Measurements from ENCODE around the gene ZNF431.
"Not testable (repeated sequence)": the region's sequence is repeated elsewhere in the genome, so short reads cannot be mapped to it uniquely, and the experiment has no call there.

ZNF431 gene

DNA sequence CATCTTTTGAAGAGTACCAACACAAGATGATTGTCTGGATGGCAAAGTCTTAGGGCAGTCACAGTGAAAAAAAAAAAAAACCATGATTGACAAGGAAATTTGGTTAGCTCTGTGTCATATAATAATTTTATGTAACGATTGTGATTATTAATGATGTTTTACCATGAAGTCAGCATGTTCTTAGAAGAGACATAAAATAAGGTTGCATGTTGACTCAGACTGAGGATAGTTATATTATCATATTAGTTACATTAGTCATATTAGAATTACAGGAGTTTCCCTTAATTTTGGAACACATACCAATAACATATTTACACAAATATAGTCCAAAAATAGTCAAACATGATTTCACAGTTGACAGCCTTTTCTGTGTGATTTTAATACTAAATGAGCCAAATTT, 5.7 kb downstream of the ZNF431 start:
- no peak for DNase-seq (ENCODE audit: low read depth)

DNA sequence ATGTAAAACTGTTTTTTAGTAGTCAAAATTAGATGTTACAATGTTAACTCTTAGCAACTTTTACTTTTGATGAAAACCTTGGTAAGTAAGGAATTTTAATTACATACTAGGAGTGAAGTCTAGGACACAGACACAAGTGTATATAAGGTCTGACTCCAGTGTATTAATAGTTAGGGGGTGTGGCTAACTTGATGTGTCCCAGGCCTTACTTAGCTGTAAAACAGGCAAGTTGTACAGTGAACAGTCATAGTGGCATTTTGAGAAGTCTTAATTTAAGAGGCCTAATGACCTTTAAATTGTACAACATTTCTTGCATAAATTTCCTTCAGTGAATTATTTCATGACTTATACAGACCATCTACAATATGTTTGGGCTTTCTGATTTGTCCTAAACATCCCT, 6.8 kb downstream of the ZNF431 start:
- no peak for DNase-seq (ENCODE audit: low read depth)

DNA sequence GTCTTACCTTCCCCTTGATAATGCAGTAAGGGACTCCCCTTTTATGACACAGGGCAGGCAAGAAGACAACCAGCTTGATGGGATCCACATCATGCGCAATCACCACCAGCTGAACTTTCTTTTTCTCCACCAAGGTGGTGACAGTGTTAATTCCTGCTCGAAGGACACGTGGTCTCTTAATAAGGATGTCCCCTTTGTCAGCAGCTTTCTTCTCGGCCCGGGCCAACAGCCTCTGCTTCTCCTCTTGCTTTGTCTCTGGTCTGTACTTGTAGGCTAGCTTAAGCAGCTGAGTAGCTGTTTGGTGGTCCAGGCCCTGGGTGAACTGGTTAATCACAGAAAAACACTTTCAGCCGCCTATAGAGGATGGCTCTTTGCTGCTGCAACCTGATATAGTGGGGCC, 8.0 kb downstream of the ZNF431 start:
- DNase-seq (ENCODE audit: low read depth), result no peak

DNA sequence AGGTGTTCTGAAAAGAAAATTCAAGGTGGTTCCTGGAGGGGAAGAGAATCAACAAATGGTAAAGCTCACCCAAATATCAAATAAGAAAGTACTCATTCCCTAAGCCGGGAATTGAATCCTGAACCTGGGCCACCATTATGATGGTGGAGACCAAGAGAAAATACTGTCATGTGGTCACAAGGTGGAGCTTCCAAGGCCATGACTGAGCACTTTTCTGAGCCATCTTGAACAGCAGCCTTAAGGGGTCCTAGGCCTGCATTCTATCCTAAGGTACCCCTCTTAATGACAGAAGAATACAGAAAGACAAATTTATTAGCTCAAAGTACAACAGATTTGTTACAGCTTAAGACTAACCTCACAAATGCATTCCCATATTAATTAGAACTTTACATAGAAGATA, 9.6 kb downstream of the ZNF431 start:
- DNase-seq (ENCODE audit: low read depth), result no peak

DNA sequence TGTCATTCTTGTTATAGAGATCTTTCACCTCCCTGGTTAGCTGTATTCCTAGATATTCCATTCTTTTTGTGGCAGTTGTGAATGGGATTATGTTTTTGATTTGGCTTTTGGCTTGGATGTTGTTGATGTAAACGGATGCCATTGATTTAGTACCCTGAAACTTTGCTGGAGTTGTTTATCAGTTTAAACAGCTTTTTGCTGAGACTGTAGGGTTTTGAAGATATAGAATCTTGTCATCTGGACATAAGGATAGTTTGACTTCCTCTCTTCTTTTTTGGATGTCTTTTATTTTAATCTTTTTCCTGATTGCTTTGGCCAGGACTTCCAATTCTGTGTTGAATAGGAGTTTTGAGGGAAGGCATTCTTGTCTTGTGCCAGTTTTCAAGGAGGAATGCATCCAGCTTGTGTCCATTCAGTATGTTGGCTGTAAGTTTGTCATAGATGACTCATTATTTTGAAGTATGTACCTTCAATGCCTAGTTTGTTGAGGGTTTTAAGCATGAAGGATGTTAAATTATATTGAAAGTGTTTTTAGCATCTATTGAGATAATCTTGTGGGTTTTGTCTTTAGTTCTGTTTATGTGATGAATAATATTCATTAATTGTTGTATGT, 16.8 kb downstream of the ZNF431 start:
- DNase-seq (ENCODE audit: low read depth), result no peak

DNA sequence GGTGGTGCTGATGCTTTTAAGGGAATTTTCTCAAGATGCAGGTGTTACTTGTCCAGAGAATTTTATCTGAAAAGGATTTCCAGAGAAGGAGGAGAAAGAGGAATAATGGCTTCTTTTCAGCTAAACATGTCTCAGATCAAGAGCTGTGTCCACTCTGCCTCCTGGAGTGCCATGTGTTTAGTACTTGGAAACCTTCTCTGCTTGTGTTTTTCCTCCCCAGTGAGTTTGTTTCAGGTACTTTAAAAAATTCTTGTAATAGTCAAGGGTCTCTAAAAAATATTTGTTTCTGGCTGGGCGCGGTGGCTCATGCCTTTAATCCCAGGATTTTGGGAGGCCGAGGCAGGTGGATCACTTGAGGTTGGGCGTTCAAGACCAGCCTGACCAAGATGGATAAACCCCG, 22.7 kb downstream of the ZNF431 start:
- no peak for DNase-seq (ENCODE audit: low read depth)

DNA sequence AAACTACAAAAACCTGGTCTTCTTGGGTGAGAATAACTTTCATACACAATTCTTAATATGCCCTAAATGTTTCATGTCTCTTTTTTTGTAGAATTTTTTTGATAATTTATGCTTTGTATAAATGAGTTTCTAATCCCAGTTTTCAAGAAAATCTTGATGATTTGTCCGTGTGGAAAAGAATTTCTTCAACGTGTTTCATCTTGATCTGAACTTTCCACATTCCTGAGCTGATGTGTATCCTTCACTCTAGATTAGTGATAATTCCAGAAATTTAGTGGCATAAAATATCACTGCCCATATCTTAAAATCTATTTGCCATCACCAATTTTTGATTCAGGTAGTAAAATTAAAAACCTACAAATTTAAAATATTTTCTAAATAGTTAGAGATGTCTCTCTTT, 24.6 kb downstream of the ZNF431 start:
- DNase-seq (ENCODE audit: low read depth), result no peak

DNA sequence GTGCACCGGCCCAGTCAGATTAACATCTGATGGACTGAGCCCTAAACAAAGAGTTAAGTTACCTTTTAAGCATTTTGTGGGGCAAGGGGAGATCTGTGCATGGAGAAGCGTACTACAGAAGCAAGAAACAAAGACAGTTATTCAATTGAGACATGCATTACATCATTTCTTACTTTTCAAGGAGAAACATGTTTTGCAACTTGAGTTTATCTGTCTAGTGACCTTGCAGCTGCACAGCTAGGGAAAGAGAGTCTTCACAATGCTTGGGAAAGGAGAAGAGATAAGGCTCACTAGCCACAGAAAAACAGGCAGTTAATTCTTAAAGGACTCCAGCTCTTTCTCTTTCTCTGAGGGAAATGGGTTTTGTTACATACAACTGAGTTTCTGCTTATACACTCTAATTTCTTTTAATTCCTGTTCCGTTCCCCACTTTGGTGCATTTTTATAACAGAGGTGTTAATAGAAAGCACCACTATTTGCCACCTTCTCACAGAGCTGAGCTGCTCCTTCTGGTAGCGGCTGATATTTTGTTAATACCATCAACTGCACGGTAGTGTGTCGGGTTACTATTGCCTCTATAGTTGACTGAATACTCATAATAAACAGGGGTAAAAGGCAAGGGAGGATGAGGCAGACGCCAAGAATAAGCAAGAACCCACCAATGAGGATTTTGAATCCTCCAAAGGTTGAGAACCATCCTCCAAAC, 55.9 kb downstream of the ZNF431 start:
- DNase-seq (ENCODE audit: low read depth), result no peak

DNA sequence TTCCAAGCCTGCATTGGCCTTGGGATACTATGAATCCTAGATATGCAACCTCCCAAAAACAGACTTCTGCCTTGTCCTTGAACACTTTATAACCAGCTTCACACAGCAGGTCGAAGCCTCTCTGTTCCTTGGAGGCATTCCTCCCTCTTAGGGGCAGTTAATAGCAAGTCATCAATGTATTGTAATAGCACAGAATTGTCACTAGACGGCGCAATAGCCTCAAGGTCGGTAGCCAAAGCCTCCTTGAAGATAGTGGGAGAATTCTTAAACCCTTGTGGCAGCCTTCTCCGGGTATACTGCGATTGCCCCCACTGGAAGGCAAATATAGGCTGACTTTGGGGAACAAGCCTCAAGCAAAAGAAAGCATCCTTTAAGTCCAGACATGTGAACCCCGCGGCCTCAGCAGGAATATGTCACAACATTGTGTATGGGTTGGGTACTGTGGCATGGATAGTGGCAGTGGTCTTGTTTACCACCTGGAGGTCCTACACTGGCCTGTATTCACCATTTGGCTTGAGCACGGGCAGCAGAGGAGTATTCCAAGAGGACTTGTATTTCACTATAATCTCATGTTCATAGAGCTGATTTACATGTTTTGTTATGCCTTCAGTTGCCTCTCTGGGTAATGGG, 61.1 kb downstream of the ZNF431 start:
- no peak for DNase-seq (ENCODE audit: low read depth)

DNA sequence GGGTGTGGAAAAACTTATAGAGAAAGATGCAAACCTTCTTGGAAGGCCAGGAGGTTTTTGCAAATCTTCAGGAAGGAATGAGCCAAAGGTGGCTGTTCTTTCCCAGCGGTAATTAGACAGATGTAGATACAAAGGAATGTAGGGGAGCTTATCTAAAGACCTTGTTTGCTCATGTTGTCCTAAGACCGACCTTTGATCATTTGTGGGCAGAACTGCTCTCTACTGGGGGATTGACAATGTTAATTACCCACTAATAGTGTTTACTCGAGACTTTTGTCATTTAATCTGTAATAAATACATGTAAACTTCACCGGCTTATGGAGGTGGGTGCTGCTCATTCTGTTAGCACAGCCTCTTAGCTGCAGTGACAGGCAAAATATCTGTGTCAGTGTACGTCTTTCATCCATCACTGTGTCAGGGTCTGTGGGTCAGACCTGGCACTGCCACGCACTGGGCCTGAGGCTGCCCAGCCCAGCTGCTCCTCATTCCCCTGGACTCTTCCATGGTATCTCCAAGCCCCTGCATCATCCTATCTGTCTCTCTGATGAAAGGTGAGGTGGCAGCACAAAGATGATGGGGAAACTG, 68.3 kb downstream of the ZNF431 start:
- no peak for DNase-seq (ENCODE audit: low read depth)

DNA sequence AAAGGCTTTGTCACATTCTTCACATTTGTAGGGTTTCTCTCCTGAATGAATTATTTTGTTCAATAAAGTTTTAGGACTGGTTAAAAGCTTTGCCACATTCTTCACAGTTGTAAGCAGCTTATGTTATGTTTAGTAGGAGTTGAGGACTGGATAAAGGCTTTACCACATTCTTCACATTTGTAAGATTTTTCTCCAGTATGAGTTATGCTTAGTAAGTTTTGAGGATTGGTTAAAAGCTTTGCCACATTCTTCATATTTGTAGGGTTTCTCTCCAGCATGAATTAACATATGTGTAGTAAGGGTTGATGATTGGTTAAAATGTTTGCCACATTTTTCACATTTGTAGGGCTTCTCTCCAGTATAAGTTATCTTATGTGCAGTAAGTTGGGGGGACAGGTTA, 79.9 kb downstream of the ZNF431 start:
- DNase-seq (ENCODE audit: low read depth), result no peak

DNA sequence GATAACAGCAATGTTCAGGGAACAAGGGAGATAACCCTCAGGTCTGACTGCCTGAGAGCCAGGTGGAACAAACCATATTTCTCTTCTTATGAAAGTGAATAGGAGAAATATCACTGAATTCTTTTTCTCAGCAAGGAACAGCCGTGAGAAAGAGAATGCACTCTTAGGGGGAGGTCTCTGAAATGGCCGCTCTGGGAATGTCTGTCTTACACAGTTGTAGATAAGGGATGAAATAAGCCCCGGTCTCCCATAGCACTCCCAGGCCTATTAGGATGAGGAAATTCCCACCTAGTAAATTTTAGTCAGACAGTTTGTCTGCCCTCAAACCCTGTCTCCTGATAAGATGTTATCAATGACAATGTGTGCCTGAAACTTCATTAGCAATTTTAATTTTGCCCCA, 88.1 kb downstream of the ZNF431 start:
- not testable (repeated sequence) for DNase-seq (ENCODE audit: low read depth)

DNA sequence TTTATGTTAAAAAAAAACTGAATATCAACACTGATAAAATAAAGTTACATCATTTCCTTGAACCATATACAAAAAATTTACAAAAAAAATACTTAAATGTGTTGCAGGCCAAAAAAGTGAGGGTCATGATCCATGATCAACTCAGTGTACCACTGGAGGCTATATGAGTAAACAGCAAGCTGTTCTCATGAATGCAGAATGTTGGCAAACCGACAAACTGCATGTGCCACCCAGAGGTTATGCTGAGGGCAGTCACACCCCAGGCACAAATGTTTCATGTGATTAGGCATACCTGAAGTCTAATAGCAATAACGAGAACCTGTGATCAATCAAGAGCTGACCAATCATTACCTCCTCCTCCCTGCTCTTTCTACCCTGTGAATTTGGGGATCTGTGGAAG, 91.9 kb downstream of the ZNF431 start:
- no peak for DNase-seq (ENCODE audit: low read depth)

DNA sequence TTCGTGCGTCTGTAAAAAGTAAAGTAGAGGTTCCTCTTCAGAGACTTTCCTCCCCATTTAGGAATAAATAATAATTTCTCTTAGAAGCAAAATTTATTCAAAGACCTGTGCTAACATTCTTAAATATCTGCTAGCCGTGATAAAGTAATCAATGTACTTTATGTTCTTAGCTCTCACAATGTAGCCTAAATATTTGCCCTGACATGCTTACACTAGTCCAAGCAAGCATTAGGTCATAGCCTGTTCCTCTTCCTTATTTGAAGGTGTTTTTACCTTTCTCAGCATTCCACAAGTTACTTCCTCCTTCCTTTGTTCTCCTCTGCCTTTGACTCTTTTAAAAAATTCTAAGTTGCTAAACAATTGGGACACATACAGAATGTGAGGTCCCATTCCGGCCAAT, 94.9 kb downstream of the ZNF431 start:
- not testable (repeated sequence) for DNase-seq (ENCODE audit: low read depth)

DNA sequence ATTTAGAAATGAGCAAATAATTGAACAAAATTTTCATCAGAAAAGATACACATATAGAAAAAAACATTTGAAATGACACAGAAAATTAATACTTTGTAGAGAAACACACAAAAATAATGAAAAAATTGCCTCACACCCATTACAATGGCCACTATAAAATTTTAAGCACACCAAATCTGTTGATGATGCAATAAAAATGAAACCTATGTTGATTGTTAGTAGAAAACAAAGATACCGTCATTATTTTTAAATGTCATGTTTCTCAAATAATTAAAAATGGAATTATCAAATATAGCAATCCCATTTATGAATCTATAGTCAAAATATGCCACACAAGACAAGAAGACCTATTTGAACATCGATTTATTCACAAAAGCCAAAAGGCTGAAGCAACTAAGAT, 96.8 kb downstream of the ZNF431 start:
- no peak for DNase-seq (ENCODE audit: low read depth)

All from stimulated activated CD8-positive, alpha-beta memory T cell treated with anti-CD3 and anti-CD28 coated beads, Interleukin-15, amount 100 ng/mL, for 24 hours (primary cell).